ENCODE data around the gene TNFRSF14. TPM values are rescaled to one million over a fixed set of nuclear protein-coding genes. Genes with fewer than 3 reads are reported as not detected.

The TNFRSF14 gene
- total RNA-seq, 1 donor from 2014 or later, result 160 TPM

DNA sequence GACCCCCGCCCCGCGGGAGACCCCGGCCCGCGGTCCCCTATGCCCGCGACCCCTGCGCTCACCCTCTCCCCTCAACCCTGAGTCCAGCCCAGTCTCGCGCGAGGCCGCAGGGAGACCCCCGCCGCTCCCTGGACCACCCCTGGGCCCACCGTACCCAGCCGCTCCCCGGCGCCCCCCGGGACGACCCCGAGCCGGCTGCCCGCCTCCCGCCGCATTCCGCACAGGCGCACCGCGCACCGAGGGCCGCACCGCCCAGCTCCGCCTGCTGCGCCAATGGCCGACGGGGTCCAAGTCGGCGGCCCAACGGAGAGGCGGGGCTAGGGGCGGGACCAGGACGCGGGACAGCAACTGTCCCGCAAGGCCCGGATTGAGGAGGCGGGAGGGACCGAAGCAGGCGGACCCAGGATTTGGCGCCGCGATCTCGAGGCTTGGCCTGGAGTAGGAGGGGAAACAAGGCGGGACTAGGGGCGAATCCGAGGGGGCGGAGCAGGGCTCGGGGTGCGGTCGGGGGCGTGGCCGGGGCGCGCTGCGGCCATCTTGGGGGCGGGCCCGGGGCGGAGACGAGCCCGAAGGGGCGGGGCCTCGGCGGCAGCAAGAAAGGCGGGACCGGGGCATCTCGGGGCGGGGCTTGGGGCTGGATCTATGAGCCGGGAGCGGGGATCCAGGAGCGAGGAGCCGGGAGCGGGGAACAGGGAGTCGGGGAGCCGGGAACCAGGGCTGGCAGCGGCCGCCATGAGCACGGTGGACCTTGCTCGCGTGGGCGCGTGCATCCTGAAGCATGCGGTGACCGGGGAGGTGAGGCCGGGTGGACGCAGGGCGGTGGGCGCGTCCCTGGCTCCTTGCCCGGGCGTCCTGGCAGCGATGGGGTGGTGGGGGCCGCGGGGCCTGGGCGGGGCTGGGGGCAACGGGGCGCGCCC lies 30.2 kb downstream of the TNFRSF14 start, which contains the start of gene PRXL2B:
Gene PRXL2B (plus strand): TSS at position 624 of the 917 bp plus-strand sequence. CDS start 109 bp downstream, at position 733.
- DNase-seq (ENCODE audit: low spot score), result peak; percentile 99

DNA sequence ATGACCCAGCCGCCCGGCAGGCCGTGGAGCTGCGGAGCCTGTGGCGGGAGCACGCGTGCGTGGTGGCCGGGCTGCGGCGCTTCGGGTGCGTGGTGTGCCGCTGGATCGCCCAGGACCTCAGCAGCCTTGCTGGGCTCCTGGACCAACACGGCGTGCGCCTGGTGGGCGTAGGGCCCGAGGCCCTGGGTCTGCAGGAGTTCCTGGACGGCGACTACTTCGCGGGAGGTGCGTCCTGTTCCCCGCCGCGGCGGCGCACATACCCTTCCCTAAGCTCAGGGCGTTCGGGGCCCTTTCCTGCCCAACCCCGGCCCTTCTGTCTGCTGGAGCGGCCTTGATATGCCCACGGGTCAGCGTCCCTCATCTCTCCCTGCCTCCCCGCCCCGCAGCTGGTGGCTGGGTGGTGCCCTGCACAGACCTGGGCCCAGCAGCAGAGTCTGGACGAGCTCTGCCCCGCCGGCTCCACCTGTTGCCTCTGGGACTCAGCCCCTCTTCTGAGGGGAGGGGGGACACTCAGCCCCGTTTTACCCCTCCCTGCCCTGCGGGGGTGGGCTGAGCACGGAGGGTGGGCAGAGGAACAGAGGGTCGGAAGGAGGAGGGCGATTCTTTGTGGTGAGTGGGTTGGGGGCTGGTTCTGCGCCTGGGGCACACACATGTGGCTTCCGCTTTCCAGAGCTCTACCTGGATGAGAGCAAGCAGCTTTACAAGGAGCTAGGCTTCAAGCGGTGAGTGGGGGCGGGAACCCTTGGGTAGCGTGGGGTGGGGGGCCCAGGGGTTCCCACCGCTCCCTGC lies 31.1 kb downstream of the TNFRSF14 start:
- DNase-seq (ENCODE audit: low spot score), result no peak

DNA sequence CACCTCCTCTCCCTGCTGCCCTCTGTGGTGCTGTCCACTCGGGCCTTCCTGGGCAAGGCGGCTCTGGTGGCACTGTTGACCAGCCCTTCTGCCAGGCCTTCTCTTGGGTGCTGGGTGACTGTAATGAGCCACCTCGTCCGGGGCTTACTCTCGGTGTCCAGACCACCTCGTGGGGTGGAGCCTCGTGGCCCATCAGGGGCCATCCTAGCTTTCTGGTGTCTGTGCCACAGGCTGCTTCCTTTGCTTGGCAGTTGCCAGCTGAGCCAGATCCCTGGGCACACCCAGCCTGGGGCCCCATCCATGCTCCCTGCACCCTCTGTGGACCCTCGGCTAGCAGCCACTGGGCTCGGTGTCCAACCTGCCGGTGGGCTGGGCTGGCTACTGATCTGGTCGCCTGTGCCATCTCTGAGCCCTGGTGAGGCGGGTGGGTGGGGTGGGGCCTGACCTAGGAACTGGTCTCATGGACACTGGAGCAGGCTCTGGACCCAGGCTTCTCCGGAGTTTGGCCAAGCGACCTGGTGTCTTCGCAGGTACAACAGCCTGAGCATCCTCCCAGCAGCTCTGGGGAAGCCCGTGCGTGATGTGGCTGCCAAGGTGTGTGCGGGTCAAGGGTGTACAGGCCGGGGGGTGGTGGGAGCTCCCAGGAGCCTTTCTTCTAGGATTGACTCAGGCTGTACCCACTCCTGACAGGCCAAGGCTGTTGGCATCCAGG lies 31.8 kb downstream of the TNFRSF14 start:
- no peak for DNase-seq (ENCODE audit: low spot score)

DNA sequence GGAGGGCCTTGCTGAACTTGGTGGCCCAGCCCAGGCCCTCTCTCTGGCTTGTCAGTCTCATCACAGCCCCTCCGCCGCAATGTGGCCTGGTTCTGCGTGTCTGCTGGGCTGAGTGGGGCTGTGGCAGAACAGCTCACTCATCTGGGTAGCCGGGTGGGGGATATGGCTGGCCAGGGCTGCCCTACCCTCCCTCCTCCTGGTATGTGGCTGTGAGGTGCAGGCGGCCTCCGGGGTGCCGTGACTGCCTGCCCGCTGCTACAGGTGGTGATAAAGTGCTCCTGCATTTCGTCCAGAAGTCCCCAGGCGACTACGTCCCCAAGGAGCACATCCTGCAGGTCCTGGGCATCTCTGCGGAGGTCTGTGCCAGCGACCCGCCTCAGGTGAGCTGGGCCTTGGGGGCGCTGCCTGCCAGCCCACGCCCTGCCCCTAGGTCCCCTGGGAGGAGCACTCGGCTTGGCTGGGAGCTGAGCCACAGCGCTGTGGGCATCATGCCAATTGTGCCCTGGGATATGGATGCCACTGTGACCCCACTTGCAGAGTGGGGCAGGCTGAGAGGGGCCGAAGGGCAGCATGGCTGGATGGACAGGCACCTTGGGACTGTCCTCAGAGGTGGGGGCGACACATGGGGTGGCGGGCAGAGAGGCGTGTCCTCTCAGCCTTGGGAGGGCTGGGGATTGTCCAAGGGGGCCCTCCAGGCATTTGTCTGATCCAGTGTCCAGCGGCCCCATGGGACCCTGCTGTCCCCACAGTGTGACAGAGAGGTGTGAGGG lies 32.7 kb downstream of the TNFRSF14 start:
- no peak for DNase-seq (ENCODE audit: low spot score)

DNA sequence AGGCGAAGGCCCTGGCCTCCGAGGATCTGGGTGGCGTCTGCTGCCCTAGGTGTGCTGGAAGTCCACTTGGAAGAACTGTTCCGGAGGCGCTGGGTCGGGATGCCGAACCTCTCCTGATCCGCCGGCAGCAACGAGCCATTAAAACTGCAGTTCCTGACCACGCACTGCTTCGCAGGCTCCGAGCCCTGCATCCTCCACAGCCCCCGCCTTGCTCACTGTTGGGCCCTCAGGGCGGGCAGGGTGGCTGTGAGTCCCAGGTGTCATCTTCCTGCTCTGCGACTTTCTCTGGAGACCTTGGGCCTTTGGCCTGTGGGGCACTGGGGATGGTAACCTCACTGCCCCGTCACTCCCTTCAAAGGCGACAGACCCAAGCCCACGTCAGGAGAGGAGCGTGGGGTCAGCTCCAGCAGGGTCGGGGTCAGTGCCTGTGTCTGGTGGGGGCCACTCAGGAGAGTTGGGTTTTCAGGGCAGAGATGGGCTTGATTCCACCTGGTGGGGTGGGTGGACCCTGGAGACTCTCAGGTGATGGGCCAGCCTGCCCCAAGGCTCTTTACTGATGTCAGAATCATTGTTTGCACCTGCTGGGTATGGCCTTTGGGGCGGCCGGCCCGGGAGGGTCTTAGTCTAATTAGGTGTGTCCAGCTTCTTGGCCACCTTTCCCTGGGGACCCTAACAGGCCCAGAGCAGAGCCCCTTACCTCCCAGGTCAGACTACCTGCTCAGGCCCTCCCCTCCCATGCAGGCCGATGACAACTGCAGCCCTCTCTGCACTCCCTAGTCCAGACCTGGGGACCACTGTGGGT lies 33.5 kb downstream of the TNFRSF14 start:
- no peak for DNase-seq (ENCODE audit: low spot score)

DNA sequence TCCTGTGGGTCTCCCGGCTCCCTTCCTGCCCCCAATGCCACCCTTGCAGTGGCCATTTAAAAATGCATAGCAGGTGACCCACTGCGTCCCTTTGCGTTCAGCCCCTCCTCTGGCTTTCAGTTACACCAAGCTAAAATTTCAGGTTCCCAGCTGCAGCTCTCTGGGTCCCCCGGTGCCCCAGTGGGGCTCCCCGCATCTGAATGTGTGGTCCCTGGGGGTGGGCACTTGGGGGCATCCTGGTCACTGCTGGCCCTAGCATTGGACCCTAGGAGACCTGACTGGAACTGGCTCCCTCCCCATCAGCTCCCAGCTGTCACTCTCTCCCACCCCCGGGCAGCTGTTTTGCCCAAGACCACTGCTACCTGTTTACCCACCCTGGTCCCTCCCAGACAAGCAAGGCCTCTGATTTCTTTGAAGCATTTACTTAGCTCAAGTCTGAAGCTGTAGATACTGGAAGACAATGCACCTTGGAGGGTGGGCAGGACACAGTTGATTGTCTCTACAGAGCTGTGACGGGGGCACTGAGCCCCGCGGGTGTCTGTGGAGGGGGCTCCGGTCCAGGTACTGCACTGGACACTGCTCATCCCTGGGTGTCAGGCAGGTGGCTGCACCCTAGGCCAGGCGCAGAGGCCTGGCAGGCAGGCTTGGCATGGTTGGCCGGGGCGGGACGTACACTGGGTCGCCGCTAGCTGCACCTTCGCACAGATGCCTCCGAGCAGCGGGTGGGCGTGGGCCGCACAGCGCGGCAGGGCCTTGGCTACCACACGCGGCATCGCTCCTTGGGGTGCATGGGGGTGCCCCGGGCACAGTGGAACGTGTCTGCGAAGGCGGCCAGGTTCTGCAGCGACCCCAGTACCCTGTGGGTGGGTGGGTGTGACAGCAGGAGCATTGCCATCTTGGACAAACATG lies 34.3 kb downstream of the TNFRSF14 start:
- DNase-seq (ENCODE audit: low spot score), result no peak

DNA sequence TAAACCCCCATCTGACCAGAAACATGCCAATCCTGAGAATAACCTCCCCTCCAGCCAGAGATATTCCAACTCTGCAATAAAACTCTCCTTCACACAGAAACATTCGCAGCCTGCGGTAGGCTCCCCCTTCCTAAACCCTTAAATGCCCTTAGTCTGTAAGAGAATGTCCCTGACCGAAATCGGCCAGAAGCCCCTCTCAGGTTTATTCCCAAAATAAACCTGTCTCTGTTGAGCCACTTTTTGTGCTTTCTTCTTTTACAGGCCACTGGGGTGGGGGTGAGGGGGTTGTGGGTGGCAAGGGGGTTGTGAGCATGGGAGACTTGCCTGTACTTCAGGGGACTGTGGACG lies 35.0 kb downstream of the TNFRSF14 start:
- no peak for DNase-seq (ENCODE audit: low spot score)

DNA sequence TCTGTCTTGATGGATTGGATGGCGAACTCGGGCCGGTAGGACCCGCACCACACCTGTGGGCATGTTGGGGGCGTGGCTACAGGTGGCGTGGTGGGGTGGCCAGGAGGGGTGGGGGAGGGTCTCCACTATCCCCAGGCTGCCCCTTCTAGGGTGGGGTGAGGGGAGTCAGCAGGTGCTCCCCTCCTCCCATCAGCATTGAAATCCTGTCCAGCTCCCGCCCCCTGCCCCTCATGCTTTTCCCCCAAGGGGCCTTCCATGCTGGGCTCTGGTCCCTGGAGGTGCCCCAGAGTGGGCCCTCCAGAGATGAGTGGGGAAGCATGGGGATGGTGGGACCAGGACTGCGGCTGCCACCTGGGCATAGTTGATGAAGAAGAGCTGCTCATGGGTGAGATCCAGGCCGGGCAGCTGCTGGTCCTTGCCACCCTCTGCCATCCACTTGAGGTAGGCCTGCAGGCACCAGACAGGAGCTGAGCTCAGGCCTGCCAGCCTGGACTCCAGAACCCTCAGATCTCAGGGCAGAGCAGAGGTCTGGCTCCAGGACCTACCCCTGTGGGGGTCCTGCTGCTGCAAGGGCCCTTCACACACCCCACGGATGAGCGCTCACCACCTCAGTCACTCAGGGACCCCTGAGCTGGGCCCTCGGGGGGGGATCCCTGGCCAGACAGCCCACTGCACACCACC lies 35.5 kb downstream of the TNFRSF14 start:
- no peak for DNase-seq (ENCODE audit: low spot score)

DNA sequence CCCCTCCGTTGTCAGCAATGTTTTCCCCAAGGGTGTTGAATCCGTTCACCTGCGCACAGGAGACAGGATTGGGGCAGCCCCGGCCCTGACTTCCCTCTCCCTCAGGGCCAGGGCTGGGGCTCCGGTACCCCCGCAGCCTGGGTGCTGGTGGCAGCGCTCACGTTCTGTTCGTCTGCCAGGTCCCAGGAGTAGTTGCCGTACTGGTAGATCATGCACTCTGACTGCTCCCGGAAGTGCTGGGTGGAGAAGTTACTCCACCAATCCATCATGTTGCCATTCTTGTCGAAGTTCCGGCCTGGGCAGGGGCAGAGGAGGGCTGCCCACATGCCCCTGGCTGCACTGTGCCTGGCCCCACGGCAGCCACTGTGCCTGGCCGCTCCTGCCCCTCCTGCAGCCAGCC lies 36.5 kb downstream of the TNFRSF14 start:
- DNase-seq (ENCODE audit: low spot score), result no peak

DNA sequence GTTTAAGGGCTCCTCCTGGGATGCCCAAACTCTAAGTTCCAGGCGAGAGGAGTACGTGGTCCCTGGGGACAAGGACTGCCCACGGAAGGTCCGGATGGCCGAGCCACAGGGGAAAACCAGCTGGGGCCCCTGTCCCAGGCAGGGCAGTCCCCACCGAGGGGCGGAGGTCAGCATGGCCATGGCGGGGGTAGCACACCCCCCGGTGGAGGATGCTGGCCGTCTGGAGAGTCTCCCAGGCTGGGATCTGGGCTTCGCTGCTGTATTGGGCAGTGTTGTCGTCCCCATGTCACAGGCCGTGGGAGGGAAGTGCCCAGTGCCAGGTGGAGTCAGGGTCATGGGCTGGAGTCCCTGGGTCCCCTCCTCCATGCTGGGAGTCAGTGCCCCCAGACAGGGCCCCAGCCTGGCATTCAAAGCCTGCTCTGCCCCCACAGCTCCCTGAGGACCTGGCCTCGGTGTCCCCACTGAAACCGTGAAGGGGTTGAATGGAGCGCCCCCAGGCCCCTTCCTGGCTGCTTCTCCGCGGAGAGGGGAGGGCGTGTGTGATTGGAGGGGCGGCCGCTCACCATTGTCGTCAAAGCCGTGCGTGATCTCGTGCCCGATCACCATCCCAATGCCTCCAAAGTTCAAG lies 37.2 kb downstream of the TNFRSF14 start:
- DNase-seq (ENCODE audit: low spot score), result no peak

DNA sequence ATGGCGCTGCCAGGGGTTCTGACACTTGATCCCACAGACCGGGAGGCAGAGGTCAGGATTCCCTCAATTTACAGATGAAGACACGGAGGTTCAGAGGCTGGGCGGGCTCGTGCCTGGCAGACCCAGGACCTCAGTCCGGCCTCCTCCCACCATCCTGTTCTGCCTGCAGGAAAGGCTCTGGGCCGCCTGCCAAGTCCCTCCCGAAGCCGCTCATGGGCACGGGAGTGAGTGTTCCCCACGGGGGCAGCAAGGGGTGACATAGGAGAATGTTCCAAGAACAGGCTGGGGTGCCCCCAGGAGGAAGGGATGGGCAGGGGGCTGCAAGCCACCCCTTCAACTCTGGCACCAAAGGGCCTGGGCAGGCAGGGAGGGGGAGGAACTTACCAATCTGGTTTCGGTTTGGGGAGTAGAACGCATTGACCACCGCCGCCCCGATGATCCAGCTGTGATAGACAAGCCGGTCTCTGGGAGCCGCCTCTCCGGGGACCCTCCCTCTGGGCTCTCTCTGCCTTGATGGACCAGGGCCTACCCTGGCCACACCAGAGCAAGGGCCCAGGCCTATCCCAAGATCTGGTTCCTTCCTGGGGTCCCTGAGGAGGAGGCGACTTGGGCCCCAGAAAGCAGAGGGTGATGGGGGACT lies 38.0 kb downstream of the TNFRSF14 start:
- no peak for DNase-seq (ENCODE audit: low spot score)

DNA sequence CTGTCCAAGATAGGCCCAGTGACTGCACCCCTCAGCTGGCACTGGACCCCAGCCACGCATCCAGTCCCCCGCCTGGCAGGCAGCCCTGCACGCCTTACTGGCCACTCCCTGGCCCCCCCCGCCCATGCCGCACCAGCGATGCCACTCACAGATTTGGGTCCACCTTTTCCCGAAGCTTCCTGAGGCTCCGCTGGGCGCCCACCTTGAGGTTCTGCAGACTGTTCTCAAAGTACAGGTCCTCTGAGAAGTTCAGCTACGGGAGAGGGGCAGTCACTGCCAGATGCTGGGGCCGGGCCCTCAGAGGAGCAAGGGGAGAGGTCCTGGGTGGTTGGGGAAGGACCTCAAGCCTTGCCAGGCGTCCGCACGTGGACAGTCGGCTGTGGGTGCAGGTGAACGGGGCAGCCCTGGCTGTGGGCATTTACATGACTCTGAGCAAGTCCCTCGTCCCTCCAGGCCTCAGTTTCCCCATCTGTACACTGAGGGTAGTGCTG lies 38.5 kb downstream of the TNFRSF14 start:
- no peak for DNase-seq (ENCODE audit: low spot score)

DNA sequence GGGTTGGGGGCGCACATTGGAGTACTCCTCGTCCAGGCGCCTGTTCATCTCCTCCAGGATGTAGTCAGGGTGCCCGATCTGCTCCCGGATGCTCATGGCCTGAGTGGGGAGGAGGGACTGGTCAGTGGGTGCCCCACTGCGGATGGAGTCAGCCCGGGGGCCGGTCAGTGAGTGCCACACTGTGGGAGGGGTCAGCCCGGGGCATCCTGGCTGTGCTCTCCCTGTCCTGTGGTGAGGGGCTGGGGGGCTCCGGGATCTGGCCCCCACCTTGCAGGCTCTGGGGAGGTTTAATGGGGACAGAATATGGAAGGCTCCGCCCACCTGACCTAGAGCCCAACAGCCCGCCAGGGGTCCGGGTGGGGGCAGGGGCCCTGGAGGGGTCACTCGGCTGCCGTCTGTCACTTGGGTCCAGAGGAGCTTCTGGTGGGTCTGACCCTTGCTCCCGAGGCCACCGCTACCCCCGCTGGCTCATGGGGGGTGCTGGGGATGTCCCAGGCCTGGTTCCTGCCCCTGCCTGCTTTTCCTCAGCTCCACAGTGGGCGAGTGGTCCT lies 39.2 kb downstream of the TNFRSF14 start:
- no peak for DNase-seq (ENCODE audit: low spot score)

DNA sequence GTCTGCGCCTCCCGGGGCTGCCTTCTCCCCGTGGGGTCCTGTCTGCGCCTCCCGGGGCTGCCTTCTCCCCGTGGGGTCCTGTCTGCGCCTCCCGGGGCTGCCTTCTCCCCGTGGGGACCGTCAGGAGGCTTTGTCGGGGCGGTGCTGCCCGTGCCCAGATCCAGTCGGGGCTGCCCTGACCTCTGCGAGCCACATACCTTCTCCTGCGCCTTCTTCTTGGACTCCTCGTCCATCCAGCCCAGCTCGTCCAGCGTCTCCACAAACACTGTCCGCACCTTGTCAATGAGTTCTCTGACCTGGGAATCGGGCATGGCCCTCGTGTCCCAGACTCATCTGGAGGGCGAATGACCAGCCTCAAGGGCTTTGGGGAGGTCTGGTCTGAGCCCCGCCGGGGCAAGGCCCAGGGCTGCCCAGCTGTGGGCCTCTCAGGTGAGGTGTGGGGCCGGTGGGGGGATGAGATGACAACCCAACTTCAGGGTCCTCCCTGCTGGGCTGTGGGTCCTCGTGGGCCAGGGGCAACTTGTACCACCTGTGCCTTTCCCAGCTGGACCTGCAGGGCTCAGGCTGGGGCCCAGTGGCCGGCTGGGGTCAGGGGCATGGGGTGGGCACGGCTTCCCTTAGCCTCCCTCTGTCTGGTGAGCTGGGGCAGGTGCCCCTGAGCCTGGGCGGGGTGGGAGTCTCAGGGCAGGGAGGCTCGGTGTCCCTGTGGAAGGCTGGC lies 39.8 kb downstream of the TNFRSF14 start:
- no peak for DNase-seq (ENCODE audit: low spot score)

DNA sequence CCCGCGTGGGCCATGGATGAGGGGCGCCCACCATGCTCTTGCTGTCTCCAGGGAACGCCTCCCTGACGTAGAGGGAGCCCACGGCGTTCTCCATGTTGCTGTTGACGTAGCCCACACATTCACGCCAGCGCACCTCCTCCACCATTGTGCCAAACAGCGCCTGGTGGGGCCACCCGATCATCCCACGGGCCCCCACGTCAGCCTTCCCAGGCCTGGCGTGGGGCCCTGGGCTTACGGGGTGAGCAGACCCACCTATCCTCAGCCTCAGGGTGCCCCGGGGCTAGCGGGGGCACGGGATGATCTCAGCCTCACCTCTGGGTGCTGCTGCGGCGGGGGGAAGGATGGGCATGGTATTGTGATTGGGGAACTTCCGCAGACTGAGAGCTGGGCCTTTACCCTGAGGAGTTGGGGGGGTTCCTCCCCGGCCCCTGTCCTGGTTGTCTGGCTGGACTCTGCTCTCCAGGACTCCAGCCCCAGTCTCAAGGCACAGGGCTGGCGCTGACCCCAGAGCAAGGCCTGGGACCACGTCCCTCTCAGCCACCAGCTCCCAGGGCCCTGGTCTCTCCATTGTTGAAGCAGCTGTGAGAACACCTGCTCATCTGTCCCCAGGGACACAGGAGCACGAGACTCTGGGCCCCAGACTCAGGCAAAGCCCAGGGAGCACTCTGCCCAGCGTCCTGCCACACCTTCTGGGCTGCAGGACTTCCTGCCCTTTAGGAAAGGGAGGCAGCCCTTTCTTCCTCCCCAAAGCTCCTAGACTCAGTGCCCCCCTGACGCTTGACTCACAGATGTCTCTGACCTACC lies 40.6 kb downstream of the TNFRSF14 start:
- no peak for DNase-seq (ENCODE audit: low spot score)
